Measurements from ENCODE around the gene TACC3. TPM values are rescaled to one million over a fixed set of nuclear protein-coding genes. Genes with fewer than 3 reads are reported as not detected.

TACC3 gene

GRCh38 chr4:1793940-1794808 is 72.9 kb downstream of the TACC3 start:
- no peak overlapping the region for H2BK12ac ChIP-seq (ENCODE audit: low read length in 2 of 2)
- peak overlapping the region; percentile 18 for H2AFZ ChIP-seq (ENCODE audit: low read depth, low read length)
- H3K27ac ChIP-seq (ENCODE audit: low read length, poor library complexity, severe bottlenecking), result no peak overlapping the region
- peak overlapping the region in 1 of 2 experiments; percentile 66 for H3K23ac ChIP-seq (ENCODE audit: low read length in 2 of 2)
- peaks cover 33% of the 10 kb centered on the region for H3K4me1 ChIP-seq (ENCODE audit: control insufficient read depth, insufficient read depth, low read depth, low read length)
- H2AK5ac ChIP-seq (ENCODE audit: low read length, severe bottlenecking), result no peak overlapping the region
- H3K14ac ChIP-seq (ENCODE audit: low read length in 2 of 2), result no peak overlapping the region
- peak overlapping the region in 1 of 2 experiments; percentile 53 for H3K4me3 ChIP-seq (ENCODE audit: insufficient read depth in 1 of 2, low read depth in 1 of 2, low read length in 2 of 2)
- H3K18ac ChIP-seq (ENCODE audit: low read depth in 1 of 2, low read length in 2 of 2), result peak overlapping the region in 1 of 2 experiments; percentile 49
- under 1% methylated on average over 76 of the region's 101 CpGs for WGBS
- no peaks in the 10 kb centered on the region for H3K79me1 ChIP-seq (replicated peaks; ENCODE audit: low read length, poor library complexity, severe bottlenecking)
- no peaks in the 10 kb centered on the region for H3K36me3 ChIP-seq (ENCODE audit: control insufficient read depth in 1 of 2, insufficient read depth in 2 of 2, low read depth in 1 of 2, low read length in 2 of 2)
- H2BK5ac ChIP-seq (ENCODE audit: low read depth, low read length, poor library complexity, severe bottlenecking), result no peak overlapping the region
- no peak overlapping the region for H3K9ac ChIP-seq (ENCODE audit: low read length)
- no peaks in the 10 kb centered on the region for H3K9me3 ChIP-seq (ENCODE audit: control insufficient read depth, low read length)
- H3K27me3 ChIP-seq (ENCODE audit: control insufficient read depth in 1 of 2, insufficient read depth in 1 of 2, low read length in 2 of 2), result peaks cover 51 to 70% of the 10 kb centered on the region in 2 experiments
- no peak overlapping the region for H3K4ac ChIP-seq (ENCODE audit: low read depth in 1 of 2, low read length in 2 of 2)
- H2BK120ac ChIP-seq (ENCODE audit: low read depth, low read length), result no peak overlapping the region
- DNase-seq, result peak; percentile 46
- no peak overlapping the region for H4K8ac ChIP-seq (ENCODE audit: low read length)
- H3K4me2 ChIP-seq (ENCODE audit: low read length, poor library complexity, severe bottlenecking), result peak overlapping the region; percentile 71
- no peak overlapping the region for H2BK15ac ChIP-seq (ENCODE audit: low read depth, poor library complexity, severe bottlenecking)
- no peak overlapping the region for H4K91ac ChIP-seq (ENCODE audit: low read length)

Small RNAs within 50 kb of the gene (small RNA-seq; reads per million reads assigned to genes)
- not detected for gene RF00019 (ENCODE audit: low read depth)

Measured in mesenchymal stem cell (in vitro differentiated cells and primary cell).